PFSK-1 (cell line): ENCODE measurements around the gene LDLRAD4.

ENCODE experiments used
- FOXP2 ChIP-seq: optimal IDR thresholded peaks from 2 replicates; pipeline ENCODE3; 2011; ENCODE audit warnings: borderline replicate concordance, control low read depth, inconsistent platforms; ENCODE audit not compliant: insufficient read depth; ENCODE audit errors: extremely low read length, extremely low read depth
- POLR2AphosphoS5 ChIP-seq: IDR thresholded peaks from 2 replicates; pipeline ENCODE4 v1.6.1; 2012; ENCODE audit warnings: low read depth, mild to moderate bottlenecking, control low read depth, low read length, moderate library complexity
- REST ChIP-seq, 2 experiments: IDR thresholded peaks; 2 replicates each; pipeline versions ENCODE4 v1.6.1 to v1.8.0; 2011 to 2012; ENCODE audit warnings: low read depth in 2 of 2, low read length in 2 of 2, control low read depth in 1 of 2, inconsistent platforms in 1 of 2, mild to moderate bottlenecking in 1 of 2, moderate library complexity in 1 of 2; ENCODE audit not compliant: insufficient read depth in 1 of 2
- SIN3A ChIP-seq: IDR thresholded peaks from 2 replicates; pipeline ENCODE4 v1.6.1; 2012; ENCODE audit warnings: mild to moderate bottlenecking, low read length, moderate library complexity, borderline replicate concordance; ENCODE audit not compliant: insufficient read depth
- TAF1 ChIP-seq: IDR thresholded peaks from 2 replicates; pipeline ENCODE4 v1.6.1; 2012; ENCODE audit warnings: low read length, control low read depth, borderline replicate concordance; ENCODE audit not compliant: insufficient read depth

- TF ChIP-seq POLR2AphosphoS5, result no peak
- no peak for TF ChIP-seq SIN3A
- no peak for TF ChIP-seq TAF1
- TF ChIP-seq FOXP2, result no peak
- TF ChIP-seq REST (IDR thresholded peaks at IDR 0.05; ENCODE audit: insufficient read depth in 1 of 2, low read depth in 2 of 2, low read length in 2 of 2), result no peak
Observed at GRCh38 chr18:13260935-13261640, 42.5 kb downstream of the LDLRAD4 start.
